Measurements from ENCODE around the gene TLCD1. TPM values are rescaled to one million over a fixed set of nuclear protein-coding genes. Genes with fewer than 3 reads are reported as not detected.

TLCD1 gene
- total and polyA plus RNA-seq, 2 experiments from 2014 or later = 4.8 to 14.2 TPM

DNA sequence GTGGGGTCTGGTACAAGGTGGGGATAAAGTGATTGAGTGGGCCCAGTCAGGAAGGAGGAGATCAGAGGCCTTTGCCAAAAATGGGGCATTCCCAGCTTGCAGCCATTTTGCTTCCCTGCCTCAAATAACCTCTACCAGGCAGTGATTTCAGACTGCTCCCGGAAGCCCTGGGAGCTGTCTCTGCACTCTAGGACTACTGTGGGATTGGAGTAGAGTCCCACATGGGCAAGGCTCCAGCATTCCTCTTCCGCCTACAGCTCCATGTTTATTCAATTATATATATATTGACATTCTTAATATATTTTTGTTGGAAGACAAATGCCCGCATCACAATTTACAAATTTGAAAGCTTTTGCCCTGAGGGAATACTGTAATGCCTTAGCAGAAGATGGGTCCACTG is 50.5 kb downstream of the TLCD1 start:
- no peak for TF ChIP-seq EZH2phosphoT487 (IDR thresholded peaks at IDR 0.05; ENCODE audit: insufficient read depth, low read depth)
- TF ChIP-seq EZH2 (IDR thresholded peaks at IDR 0.05; ENCODE audit: insufficient read depth, poor library complexity, severe bottlenecking) = no peak
- WGBS, 2 experiments (ENCODE audit: low coverage in 1 of 2, low lambda C conversion rate in 2 of 2, missing lambda C conversion rate in 2 of 2) = 69 to 74% methylated on average over 3 of the region's 3 CpGs
- no peak overlapping the region for H3K27ac ChIP-seq

More for the DNA sequence above, 50.5 kb downstream of the TLCD1 start:
- Histone ChIP-seq H3K27me3 (replicated peaks; ENCODE audit: insufficient read depth) (no peaks in the 10 kb centered on the region), H3K9me2 (ENCODE audit: insufficient read depth) (no peaks in the 10 kb centered on the region), H3K4me2 (ENCODE audit: unreplicated experiment) (no peak overlapping the region), H3K9me3 (ENCODE audit: low read depth) (no peaks in the 10 kb centered on the region), H3F3A (ENCODE audit: insufficient read depth) (no peaks in the 10 kb centered on the region), H3K36me3 (ENCODE audit: low read depth) (peaks cover 82% of the 10 kb centered on the region), H4K20me1 (ENCODE audit: insufficient read depth) (no peaks in the 10 kb centered on the region), H3K79me2 (ENCODE audit: insufficient read depth) (peaks cover 35% of the 10 kb centered on the region), H3K4me3 (no peak overlapping the region), H2AFZ (no peak overlapping the region), H3K9ac (no peak overlapping the region), H3K4me1 (ENCODE audit: insufficient read depth) (no peaks in the 10 kb centered on the region)
- DNase-seq = peak; percentile 24
- in situ Hi-C loops (cut with MboI) = no loop called here

Small RNA genes lying within 50 kb of the gene (small RNA-seq; reads per million reads assigned to genes)
- not detected for gene SNORD42A (ENCODE audit: low read depth, low replicate concordance)
- gene SNORD42B (ENCODE audit: low read depth, low replicate concordance) = not detected
- gene SNORD4A (ENCODE audit: low read depth, low replicate concordance) = not detected
- not detected for gene SNORD4B (ENCODE audit: low read depth, low replicate concordance)

Other genes with a start within 250 kb of the TLCD1 start
- not detected in 2 replicates for gene FOXN1, start 219.9 kb downstream of the TLCD1 start, total RNA-seq (2014; rRNA removed; shearing (Covaris generic))
- gene FOXN1, start 219.9 kb downstream of the TLCD1 start, polyA plus RNA-seq (2016; fragmentation: Nextera tagmentation; extraction: Ambion mirVana) = not detected in 2 replicates
- 30.9 and 50.9 TPM in 2 replicates for gene UNC119, start 173.6 kb downstream of the TLCD1 start, total RNA-seq (2014; rRNA removed; shearing (Covaris generic))
- gene UNC119, start 173.6 kb downstream of the TLCD1 start, polyA plus RNA-seq (2016; fragmentation: Nextera tagmentation; extraction: Ambion mirVana) = 28.8 and 29.4 TPM in 2 replicates
- 57.8 and 76.0 TPM in 2 replicates for gene PIGS, start 154.7 kb downstream of the TLCD1 start, total RNA-seq (2014; rRNA removed; shearing (Covaris generic))
- 68.8 and 72.7 TPM in 2 replicates for gene PIGS, start 154.7 kb downstream of the TLCD1 start, polyA plus RNA-seq (2016; fragmentation: Nextera tagmentation; extraction: Ambion mirVana)
- 36.4 and 47.3 TPM in 2 replicates for gene ALDOC, start 149.3 kb downstream of the TLCD1 start, total RNA-seq (2014; rRNA removed; shearing (Covaris generic))
- 18.4 and 18.5 TPM in 2 replicates for gene ALDOC, start 149.3 kb downstream of the TLCD1 start, polyA plus RNA-seq (2016; fragmentation: Nextera tagmentation; extraction: Ambion mirVana)
- gene SPAG5, start 127.2 kb downstream of the TLCD1 start, total RNA-seq (2014; rRNA removed; shearing (Covaris generic)) = 14.0 and 27.0 TPM in 2 replicates
- gene SPAG5, start 127.2 kb downstream of the TLCD1 start, polyA plus RNA-seq (2016; fragmentation: Nextera tagmentation; extraction: Ambion mirVana) = 20.5 TPM in 2 replicates
- 1.2 and 6.8 TPM in 2 replicates for gene RSKR, start 112.0 kb downstream of the TLCD1 start, total RNA-seq (2014; rRNA removed; shearing (Covaris generic))
- gene RSKR, start 112.0 kb downstream of the TLCD1 start, polyA plus RNA-seq (2016; fragmentation: Nextera tagmentation; extraction: Ambion mirVana) = 0.58 and 0.86 TPM in 2 replicates
- 145 and 155 TPM in 2 replicates for gene BLTP2, start 81.1 kb downstream of the TLCD1 start, total RNA-seq (2014; rRNA removed; shearing (Covaris generic))
- 49.8 and 55.6 TPM in 2 replicates for gene BLTP2, start 81.1 kb downstream of the TLCD1 start, polyA plus RNA-seq (2016; fragmentation: Nextera tagmentation; extraction: Ambion mirVana)
- 52.3 and 64.4 TPM in 2 replicates for gene SDF2, start 64.3 kb downstream of the TLCD1 start, total RNA-seq (2014; rRNA removed; shearing (Covaris generic))
- gene SDF2, start 64.3 kb downstream of the TLCD1 start, polyA plus RNA-seq (2016; fragmentation: Nextera tagmentation; extraction: Ambion mirVana) = 88.4 and 94.2 TPM in 2 replicates
- 39.7 and 45.0 TPM in 2 replicates for gene SUPT6H, start 64.0 kb downstream of the TLCD1 start, total RNA-seq (2014; rRNA removed; shearing (Covaris generic))
- 26.5 and 27.3 TPM in 2 replicates for gene SUPT6H, start 64.0 kb downstream of the TLCD1 start, polyA plus RNA-seq (2016; fragmentation: Nextera tagmentation; extraction: Ambion mirVana)
- gene PROCA1, start 14.3 kb downstream of the TLCD1 start, total RNA-seq (2014; rRNA removed; shearing (Covaris generic)) = 0.65 TPM in 1 of 2 replicates, not detected in the other
- 0.41 and 0.44 TPM in 2 replicates for gene PROCA1, start 14.3 kb downstream of the TLCD1 start, polyA plus RNA-seq (2016; fragmentation: Nextera tagmentation; extraction: Ambion mirVana)
- 307 and 476 TPM in 2 replicates for gene RAB34, start 8.4 kb downstream of the TLCD1 start, total RNA-seq (2014; rRNA removed; shearing (Covaris generic))
- 277 and 293 TPM in 2 replicates for gene RAB34, start 8.4 kb downstream of the TLCD1 start, polyA plus RNA-seq (2016; fragmentation: Nextera tagmentation; extraction: Ambion mirVana)
- gene RPL23A, start 6.2 kb downstream of the TLCD1 start, total RNA-seq (2014; rRNA removed; shearing (Covaris generic)) = 362 and 383 TPM in 2 replicates
- gene RPL23A, start 6.2 kb downstream of the TLCD1 start, polyA plus RNA-seq (2016; fragmentation: Nextera tagmentation; extraction: Ambion mirVana) = 1,040 and 1,075 TPM in 2 replicates
- 2.9 and 13.5 TPM in 2 replicates for gene NEK8, start 2.6 kb upstream of the TLCD1 start, total RNA-seq (2014; rRNA removed; shearing (Covaris generic))
- 2.7 and 2.8 TPM in 2 replicates for gene NEK8, start 2.6 kb upstream of the TLCD1 start, polyA plus RNA-seq (2016; fragmentation: Nextera tagmentation; extraction: Ambion mirVana)
- gene TRAF4, start 17.8 kb upstream of the TLCD1 start, total RNA-seq (2014; rRNA removed; shearing (Covaris generic)) = 30.3 and 55.4 TPM in 2 replicates
- 23.4 and 23.5 TPM in 2 replicates for gene TRAF4, start 17.8 kb upstream of the TLCD1 start, polyA plus RNA-seq (2016; fragmentation: Nextera tagmentation; extraction: Ambion mirVana)
- 7.6 and 12.9 TPM in 2 replicates for gene FAM222B, start 116.6 kb upstream of the TLCD1 start, total RNA-seq (2014; rRNA removed; shearing (Covaris generic))
- 11.1 and 11.4 TPM in 2 replicates for gene FAM222B, start 116.6 kb upstream of the TLCD1 start, polyA plus RNA-seq (2016; fragmentation: Nextera tagmentation; extraction: Ambion mirVana)
- gene ERAL1, start 128.8 kb upstream of the TLCD1 start, total RNA-seq (2014; rRNA removed; shearing (Covaris generic)) = 34.8 and 40.2 TPM in 2 replicates
- 58.1 and 60.0 TPM in 2 replicates for gene ERAL1, start 128.8 kb upstream of the TLCD1 start, polyA plus RNA-seq (2016; fragmentation: Nextera tagmentation; extraction: Ambion mirVana)
- gene FLOT2, start 171.5 kb upstream of the TLCD1 start, total RNA-seq (2014; rRNA removed; shearing (Covaris generic)) = 28.6 and 33.2 TPM in 2 replicates
- gene FLOT2, start 171.5 kb upstream of the TLCD1 start, polyA plus RNA-seq (2016; fragmentation: Nextera tagmentation; extraction: Ambion mirVana) = 55.0 TPM in 2 replicates
- gene DHRS13, start 176.8 kb upstream of the TLCD1 start, total RNA-seq (2014; rRNA removed; shearing (Covaris generic)) = 4.7 and 5.2 TPM in 2 replicates
- 2.6 and 3.2 TPM in 2 replicates for gene DHRS13, start 176.8 kb upstream of the TLCD1 start, polyA plus RNA-seq (2016; fragmentation: Nextera tagmentation; extraction: Ambion mirVana)
- gene PHF12, start 225.3 kb upstream of the TLCD1 start, total RNA-seq (2014; rRNA removed; shearing (Covaris generic)) = 27.7 and 46.9 TPM in 2 replicates
- 5.9 and 6.1 TPM in 2 replicates for gene PHF12, start 225.3 kb upstream of the TLCD1 start, polyA plus RNA-seq (2016; fragmentation: Nextera tagmentation; extraction: Ambion mirVana)

Data from GM23248 (cell line).